Cerebellar cortex (tissue), 1 donor: Measurements from ENCODE around the gene MLLT1.
A peak's percentile ranks its signal among the peaks of the same experiment; 100 is the strongest.

Experiments
- DNase-seq: peaks from one replicate; pipeline ENCODE4 v3.0.0-alpha.2; 2015; ENCODE audit warnings: low spot score

The MLLT1 gene

GRCh38 chr19:6235031-6235951 is 44.5 kb downstream of the MLLT1 start:
- no peak for DNase-seq

GRCh38 chr19:6234527-6234926 is 45.2 kb downstream of the MLLT1 start:
- DNase-seq = peak; percentile 59

GRCh38 chr19:6233827-6234511 is 45.8 kb downstream of the MLLT1 start:
- peak; percentile 73 for DNase-seq

GRCh38 chr19:6233056-6233826 is 46.5 kb downstream of the MLLT1 start:
- no peak for DNase-seq

- DNase-seq = no peak
These were observed 47.1 kb downstream of the MLLT1 start for GRCh38 chr19:6232601-6233055.

GRCh38 chr19:6230991-6231448 is 48.8 kb downstream of the MLLT1 start:
- no peak for DNase-seq

GRCh38 chr19:6229951-6230712 is 49.6 kb downstream of the MLLT1 start:
- DNase-seq = no peak

- DNase-seq = no peak
These were observed 50.4 kb downstream of the MLLT1 start for GRCh38 chr19:6229216-6229913.

DNA sequence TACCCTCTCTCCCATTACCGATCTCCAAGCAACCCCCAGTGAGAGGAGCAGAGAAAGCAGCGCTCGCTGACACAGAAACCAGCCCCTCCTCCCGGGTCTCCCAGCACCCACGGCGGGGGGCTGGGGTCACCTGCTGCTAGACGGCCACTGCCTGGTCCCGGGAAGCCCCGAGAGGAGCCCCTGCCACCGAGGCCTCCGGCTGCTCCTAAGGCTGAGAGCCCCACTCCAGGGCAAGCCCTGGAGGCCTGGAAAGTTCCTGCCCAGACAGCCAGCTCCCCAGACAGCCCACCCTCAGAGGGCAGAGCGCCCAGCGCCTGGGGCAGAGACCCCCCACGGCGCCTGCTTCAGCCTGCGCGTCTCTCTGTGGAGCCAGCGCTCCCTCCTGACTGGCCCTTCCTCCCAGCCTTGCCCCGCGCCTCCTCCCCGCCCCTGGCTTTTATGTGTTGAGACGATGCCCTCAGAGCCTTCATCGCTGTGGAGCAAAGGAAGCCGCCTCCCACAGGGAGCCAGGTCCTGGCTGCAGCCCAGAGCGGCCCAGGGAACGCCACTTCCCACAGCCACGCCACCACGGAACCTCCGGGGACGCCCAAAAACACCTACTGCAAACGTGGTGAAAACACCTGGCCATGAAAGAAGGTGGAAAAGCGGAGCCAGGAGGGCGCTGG is 51.1 kb downstream of the MLLT1 start:
- no peak for DNase-seq

DNA sequence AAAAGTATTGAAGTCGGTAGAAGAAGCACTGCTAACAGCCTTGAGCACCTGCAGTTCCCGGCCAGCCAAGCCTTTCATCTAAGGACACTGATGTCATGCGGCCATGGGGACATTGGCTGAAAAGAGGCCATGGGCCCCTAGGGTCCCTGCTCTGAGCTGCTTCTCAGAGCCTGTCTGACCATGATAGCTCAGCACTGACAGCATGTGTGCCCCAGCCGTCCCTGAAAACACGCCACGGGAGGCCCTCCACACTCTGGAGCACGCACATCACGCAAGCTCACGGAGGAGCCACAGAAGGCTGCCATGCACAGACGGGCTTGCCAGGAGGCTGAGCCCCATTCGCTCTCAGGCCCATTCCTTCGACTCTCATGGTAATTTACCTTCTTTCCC is 51.8 kb downstream of the MLLT1 start:
- DNase-seq = peak; percentile 41

DNA sequence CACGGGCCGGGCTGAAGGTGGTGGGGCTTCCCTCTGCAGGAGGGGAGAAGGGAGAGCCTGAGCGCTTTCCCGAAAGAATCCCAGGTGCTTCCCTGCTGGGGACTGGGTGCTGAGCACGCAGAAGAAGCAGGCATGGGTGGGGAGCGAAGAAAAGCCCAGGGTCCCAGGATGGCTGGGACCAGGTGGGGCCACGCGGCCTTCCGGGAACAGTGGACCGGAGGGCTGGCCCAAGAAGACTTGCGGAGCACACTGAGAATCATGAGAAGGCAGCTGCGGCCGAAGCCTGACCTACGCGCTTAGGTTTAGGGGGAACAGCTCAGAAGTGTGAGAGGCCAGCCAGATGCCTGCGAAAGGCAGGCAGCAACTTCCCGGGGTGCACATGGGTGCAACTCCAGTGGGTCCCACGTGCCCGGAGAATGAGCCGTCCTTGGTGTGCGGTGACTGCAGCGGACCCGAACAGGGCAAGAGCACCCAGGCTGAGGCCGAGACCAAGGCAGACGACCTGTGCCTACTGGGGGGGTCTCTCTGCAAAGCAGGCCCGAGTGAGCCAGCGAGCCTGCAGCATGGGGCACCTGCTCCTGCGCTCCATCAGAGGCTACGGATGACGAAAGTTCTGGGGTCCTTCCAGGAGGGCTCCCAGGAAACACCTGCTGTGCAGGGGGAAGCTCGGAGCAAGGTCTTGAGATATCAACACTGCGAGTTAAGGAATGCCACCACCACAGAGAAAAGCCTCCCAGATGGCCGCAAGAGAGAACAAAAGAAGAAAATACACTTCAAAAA is 52.4 kb downstream of the MLLT1 start:
- no peak for DNase-seq

DNA sequence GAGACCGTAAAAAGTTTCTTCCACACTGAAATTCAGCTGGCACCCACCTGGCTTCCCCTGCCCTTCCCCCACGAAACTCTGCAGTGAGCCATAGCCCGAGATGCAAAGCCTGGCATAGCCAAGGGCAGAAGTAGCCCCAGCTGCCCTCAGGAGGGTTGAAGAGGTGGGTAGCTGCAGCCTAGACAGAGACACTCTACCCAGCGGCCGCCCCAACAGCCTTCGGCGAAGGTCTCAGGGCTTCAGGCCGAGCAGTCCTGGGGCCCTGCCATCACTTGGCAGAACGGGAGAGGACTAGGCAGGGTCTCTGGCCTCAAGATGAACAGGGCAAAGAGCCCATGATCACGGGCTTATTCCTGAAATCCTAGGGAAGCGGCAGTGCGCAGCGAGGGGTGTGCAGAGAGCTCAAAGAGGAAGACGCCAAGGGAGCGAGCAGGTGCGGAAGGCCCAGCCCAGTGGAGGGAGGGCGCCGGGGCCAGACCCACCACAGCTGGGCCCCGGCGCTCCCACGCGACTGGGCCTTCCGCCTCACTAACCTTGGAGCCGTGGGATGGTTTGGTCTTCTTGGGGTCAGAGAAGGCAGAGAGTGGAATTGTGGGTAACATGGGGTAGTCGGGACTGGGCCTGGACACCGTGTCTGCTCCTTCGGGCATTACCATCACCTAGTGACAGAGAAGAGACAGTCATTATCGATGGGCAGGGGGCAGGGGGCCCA is 53.2 kb downstream of the MLLT1 start:
- peak; percentile 39 for DNase-seq

DNA sequence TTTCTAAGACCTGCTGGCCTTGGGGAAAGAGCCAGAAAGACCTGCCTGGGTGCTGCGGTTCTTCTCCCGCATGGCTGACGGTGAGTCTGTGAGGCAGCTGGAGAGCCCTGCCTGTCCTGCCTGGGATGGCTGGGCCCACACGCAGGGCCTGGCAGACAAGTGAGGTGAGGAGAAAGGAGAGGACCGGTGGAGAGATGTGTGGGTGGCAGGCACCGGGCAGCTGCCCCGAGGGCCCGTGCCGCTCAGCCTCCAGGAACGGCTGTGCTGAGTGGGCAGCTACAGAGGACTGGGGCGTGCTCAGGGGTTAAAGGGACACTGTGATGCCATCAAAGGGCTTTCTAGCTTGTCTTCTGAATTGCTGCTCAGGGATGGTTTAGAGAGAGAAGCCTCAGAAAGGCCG is 53.8 kb downstream of the MLLT1 start:
- DNase-seq = no peak

DNA sequence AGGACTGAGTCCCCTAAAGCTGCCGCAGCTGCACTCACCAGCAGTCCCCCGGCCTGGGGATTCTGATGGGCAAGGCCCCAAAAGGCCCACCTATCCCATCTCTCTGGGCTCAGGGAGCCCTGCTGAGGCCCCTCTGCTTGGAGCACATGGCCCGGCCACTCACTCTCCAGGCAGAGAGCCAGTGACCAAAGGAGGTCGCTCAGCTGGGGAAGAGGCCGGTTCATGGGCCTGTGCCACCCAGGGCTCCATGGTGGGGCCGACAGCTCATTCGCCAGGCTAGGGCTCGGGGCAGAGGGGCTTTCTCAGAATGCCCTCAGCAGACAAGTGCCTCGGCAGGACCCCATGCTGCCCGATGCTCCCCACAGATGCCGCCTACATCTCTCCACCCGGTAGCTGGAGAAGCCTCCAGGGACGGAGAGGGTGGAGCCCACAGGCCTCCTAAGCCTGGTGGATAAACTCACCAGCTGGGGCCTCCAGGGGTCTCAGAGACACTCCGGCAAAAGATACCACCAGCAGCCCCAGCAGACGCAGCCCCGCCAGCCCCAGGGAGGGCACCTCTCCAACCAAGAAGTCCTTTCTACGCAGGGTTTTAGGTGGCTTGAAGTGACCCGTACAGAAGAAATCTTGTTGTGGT is 54.4 kb downstream of the MLLT1 start:
- DNase-seq = no peak

DNA sequence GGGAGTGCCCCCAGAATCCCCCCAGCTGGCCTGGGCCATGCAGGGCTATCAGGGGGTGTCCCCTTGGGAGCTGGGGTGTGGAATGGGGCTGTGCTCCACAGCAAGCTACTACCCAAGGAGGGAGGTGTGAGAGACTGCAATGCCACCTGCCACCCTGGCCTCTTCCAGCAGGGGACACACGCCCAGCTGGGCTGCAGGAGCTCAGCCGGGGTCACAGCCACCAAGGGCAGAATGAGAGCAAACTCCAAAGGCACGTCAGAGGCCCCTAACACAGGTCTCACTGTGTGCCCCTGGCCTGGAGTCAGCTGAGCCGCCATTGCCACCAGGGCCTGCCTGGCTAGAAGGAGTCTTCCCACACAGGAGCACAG is 55.5 kb downstream of the MLLT1 start:
- no peak for DNase-seq

GRCh38 chr19:6223461-6224307 is 56.1 kb downstream of the MLLT1 start:
- DNase-seq = peak; percentile 93

GRCh38 chr19:6222884-6223283 is 56.9 kb downstream of the MLLT1 start:
- no peak for DNase-seq
